HG03558 (cell line): Measurements from ENCODE around the gene MGAT4C.

Experiments
- ATAC-seq: cut with Tn5 transposase; IDR thresholded peaks from one replicate; pipeline ENCODE4 v1.9.1; 2021; ENCODE audit warnings: moderate number of reproducible peaks; ENCODE audit not compliant: unreplicated experiment; ENCODE audit errors: extremely low read depth

Gene MGAT4C

DNA sequence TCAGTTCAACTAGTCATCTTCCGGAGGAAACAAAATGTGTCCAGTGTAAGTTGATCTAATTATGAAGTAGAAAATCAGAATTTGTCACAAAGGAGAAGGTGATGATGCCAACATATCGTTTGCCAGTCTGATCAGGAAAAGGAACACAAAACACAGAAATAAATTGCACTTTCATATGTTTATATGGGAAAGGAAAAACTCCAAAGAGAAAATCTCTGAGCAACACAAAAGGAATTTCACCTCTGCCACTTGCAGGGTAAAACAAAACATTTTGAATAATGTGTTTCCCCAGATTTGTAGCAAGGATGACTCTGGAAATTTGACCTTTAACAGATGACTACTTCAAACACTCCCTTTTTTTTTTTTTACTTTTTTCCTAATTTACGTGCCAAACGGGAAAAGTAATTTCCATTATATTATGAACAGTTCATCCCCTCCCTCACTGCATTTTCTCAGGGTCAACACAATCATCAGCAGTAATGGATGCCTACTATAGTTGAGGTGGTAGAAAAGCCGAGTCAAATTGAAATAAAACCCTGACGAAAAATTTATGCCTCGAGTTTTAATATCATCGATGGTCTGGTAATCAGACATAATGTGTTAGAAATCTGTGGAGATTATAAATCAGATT, 25.6 kb downstream of the MGAT4C start:
- ATAC-seq: no peak

DNA sequence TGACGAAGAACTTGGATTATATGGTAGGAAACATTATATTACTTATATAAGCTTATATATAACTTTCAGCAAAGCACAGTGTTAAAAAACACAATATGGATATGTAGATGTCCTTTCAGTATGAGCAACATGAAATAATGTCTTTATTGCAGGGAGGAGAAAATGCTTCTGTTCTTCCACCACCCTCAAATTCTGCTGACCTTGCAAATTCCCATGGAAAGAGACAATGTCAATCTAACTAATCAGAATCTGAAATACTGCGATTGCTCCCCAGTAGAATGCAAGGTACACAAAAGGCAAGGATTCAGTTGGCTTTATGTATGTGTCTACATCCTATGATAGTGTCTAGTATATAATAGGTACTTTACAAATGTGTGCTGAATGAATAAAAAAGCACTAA, 26.4 kb downstream of the MGAT4C start:
- no peak for ATAC-seq

DNA sequence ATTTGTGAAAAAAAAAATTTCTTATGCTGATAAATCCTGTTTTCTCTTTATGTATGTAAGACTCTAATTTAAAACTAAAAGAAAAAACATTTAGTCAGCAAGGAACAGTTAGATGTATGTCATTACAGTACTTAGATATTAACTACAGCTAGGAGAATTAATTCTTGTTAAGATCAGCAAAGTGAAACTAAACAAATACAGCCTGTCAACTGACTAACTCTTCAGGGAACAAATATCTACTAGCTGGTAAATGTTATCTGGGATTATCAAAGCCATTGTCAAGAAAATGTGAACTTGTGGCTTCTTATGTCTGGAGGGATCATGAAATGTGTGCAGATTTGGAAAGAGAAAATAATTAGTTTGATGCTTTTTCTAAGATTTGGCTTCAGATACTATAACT, 27.5 kb downstream of the MGAT4C start:
- no peak for ATAC-seq

DNA sequence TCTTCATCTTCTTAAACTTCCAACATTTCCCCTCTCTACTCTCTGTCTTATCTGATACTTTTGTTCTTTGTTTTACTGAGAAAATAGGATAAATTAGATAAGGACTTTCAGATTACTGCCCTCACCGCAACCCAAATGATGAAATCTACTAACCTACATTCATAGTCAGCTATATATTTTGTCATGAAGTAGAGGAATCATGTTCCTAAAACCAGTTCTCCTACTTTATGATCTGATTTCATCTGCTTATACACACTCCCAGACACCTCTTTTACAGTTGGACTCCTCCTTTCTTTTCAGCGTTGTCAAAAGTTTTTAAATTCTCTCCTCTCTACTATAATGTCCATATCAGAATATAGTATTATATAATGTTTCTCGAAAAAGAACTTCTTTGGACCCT, 29.7 kb downstream of the MGAT4C start:
- ATAC-seq: no peak

DNA sequence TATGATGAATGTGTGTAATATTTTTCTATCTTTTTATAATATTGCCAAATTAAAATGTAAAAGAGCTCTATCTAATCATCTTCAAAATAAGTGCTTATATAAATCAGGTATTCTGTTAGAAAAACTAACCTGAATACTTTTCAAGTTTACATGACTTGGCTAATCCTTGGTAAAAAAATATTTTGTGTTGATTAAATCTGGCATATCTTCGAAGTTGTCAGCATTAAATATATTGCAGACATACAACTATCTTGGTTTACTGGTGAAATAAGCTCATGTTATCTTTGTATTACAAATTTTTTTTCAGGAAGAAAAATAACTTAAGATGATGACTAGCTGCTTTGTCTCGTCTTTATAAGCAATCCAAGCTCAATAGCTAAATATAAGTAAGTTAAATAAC, 39.6 kb downstream of the MGAT4C start:
- no peak for ATAC-seq

DNA sequence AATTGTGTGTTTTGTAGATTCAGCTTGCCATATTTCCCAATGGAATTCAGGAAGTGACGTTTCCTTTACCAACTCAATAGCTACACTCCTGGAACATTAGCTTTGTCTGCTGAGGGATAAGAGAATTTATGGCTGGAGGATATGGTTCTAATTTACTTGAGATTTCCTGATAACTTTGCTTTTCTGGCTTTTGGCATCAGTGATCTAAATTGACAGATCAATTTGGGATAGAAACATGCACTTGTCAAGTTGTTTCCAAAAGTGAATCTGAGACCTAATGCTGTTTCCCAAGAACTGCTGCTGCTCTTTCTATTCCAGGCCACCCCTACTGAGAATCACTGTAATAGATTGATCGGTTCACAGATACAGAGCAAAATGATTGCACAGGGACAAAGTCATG, 43.2 kb downstream of the MGAT4C start:
- no peak for ATAC-seq

DNA sequence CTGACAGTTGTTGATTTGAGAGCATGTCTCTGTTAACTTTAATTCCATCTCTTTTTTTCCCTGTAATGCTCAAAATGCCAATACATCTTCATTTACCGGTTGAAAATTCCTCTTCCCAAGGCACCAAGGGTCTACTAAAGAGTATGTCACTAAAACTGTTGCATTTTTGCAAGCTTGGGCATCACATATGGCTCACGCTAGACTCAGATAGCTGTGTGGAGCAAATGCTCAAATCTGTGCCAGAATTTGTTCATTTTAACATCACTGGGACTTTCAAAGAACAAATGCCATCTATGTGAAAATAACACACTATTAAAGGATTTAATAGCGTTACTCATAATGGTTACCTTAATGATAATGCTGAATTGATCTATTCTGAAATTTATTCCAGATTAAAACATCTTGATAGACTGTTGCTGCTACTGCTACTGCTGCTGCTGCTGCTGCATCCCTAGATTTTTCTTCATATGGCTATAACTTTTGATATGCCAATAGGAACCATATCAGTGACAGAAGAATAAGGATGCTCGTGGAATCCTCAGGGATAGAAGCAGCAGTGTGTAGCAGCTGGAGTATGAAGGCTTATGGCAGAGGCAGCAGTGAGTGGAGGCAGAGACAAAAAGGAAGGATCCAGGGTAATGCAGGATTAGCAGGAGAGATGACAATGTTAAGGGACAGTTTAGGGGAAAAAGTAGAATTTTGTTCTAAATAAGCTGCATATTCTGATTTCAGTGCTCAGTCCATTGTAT, 57.3 kb downstream of the MGAT4C start:
- no peak for ATAC-seq

DNA sequence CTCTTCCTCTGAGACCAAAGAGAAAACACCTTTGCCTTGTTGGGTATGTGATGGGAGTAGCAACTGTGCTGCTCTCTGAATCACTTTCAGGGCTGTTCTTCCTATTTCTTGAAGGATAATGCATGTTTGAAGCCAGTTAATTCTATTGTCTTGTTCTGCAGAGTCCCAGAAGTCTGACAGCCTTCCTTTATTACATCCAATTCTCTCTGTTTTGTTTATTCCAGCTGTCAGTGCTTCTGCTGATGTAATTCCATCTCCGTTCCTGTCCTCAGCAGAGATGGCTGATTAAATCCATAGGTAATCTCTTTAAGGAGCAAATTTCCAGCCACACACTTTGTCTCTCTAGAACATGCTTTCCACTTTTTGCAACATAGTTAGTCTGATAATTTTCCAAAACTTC, 59.7 kb downstream of the MGAT4C start:
- no peak for ATAC-seq

DNA sequence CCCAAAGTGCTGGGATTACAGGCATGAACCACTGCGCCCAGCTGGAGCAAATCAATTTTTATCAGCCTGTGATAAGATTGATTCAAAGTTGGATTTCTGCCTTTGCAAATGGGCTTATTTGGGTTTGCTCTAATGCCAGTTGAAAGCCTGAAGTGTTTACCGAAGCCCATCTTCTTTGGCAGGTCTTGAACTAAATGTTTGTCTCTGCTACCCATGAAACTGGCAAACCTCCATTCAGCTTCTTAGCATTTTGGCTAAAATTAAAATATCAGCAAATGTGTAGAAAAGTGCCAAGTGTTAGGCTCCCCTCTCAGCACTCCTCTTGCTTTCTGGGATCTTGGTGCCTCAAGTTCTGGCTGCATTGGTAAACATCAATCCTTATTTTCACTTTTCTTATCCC, 61.5 kb downstream of the MGAT4C start:
- no peak for ATAC-seq

DNA sequence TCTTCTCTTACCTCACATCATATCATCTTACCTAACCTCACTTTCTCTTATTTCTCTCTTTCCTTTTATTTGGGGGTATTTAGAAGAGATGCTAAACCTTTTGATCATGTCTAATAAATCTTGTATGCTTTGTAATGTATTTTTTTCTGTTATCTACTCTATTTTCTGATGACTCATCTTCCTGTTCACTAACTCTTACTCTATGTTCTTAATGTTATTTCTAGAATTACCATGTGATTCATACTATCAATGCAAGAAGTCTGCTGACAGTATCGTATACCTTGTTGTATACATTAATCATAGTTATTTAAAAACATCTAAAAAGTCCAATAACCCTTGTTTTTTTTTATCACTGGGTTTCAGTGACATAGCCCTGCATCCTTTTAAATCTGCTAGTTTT, 62.3 kb downstream of the MGAT4C start:
- no peak for ATAC-seq

DNA sequence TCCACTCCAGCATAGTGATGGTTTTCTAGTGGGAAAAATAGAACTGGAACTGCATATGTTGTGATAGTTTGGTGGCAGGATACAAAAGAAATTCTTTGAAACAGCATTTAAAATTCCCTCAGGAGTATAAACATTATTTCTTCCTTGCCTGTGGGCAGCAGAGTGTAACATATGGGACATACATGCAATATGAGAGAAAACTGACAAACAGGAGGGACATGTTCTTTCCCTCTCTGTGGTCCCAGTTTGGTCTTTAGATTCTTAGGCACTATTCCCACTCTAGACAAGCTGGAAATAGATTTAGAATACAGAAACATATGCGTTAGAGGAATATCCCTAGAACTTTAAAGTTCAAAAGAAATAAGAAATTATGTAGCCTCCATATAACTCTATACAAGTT, 68.0 kb downstream of the MGAT4C start:
- ATAC-seq: no peak

DNA sequence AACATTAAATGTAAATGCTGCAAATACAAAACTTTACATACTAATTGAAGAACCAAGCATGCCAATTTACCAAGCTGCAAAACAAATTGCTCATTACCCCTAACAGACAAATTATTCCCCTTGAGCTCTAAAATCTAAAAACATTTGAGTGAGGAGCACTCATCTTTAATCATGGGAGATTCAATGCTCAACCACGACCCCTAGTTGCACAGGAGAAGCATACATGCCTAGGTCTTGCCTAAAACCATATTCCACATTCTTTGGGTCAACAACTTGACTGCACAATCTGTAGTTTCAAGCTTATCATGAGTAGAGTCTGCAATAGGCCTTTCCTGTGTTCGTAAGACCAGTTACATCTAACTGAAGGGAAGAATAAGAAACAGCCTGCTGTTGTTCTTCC, 69.7 kb downstream of the MGAT4C start:
- no peak for ATAC-seq

DNA sequence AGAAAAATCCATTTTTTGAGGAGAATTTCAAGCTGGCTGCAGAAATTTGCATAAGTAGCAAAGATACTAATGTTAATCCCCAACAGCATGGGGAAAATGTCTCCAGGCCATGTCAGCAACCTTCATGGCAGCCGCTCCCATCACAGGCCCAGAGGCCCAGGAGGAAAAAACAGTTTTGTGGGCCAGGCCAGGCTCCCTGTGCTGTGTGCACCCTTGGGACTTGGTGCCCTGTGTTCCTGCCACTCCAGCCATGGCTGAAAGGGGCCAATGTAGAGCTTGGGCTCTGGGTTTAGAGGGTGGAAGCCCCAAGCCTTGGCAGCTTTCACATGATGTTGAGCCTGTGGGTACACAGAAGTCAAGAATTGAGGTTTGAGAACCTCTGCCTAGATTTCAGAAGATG, 76.3 kb downstream of the MGAT4C start:
- no peak for ATAC-seq

DNA sequence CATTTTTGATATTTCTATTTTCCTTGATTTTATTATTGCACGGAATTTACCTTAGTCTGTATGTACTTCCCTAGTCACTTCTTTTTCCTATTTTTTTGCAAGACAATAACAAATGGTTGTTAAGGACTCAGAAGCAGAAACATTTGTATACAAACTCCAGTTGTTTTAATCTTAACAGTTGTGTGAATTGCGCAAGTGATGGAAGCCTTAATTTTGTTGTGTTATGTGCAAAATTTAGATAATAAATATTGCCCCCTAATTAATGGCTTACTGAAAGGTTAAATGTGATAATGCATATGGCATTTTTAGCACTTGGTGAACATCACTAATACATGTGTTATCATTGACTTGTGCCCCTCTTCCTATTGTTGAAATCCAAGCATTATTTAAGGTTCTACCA, 82.0 kb downstream of the MGAT4C start:
- no peak for ATAC-seq

DNA sequence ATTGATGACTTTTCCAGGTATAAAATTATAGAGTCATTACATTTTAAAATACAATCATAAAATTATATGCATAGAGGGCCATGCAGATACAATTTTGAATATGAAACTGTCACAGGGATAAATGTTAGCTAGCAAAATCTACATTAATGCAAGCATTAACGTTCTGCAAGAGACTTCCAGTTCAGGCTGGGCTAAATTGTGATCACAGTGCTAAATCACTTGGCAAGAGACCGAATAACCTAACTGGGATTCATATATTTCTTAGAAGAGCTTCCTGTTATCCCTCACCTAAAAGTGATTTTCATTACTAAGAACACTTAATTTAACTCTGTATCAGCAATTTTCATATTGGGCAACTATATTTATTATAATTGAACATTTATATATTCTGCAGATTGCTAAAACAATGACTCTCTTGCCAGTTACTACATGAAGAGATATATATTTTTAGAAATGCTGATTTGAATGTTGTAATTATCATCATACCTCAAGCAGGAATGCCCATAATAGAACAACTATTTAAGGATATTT, 83.2 kb downstream of the MGAT4C start:
- no peak for ATAC-seq

DNA sequence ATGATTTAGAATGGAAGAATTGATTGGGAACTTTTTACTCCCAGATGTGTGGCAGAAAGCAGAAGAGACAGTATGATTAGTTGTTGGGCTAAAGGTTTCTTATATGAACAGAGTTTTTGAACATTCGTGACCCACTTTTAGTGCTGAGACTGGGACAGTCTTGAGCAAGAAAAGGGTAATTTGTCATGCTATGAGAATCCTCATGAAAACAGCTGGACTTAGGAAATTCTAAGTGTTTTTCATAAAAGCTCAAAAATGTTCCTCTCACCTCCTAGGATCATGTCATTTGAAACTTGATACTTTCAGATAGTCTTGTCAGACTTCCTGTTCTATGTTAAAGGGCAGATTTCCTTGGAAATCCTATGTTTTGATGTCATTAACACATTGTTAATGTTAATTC, 86.1 kb downstream of the MGAT4C start:
- no peak for ATAC-seq

DNA sequence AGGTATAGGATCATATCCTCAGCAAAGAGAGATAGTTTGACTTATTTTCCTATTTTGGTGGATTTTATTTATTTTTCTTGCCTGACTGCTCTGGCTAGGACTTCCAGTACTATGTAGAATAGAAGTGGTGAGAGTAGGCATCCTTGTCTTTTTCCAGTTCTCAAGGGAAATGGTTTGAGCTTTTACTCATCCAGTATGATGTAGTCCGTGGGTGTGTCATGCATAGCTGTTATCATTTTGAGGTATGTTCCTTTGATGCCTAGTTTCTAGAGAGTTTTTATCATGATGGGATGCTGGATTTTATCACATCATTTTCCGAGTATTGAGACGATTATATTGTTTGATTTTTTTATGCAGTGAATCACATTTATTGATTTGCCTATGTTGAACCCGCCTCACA, 97.2 kb downstream of the MGAT4C start:
- no peak for ATAC-seq

DNA sequence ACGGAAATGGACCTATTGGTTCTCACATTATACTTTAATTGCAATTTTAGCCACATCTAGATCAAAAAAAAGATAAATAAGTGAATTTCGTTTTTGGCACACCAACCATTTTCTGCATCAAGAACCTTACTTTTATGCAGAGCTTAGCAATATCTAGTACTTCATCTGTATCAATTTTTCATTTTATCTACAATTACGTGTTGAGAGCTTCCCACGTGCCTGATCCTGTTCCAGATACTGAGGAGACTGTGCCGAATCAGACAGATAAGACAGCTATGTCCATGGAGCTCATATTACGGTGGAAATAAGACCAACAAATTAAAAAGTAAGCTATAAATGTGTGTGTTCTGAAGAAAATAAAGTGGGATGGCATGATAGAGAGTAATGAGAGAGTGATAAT, 101.6 kb downstream of the MGAT4C start:
- no peak for ATAC-seq

DNA sequence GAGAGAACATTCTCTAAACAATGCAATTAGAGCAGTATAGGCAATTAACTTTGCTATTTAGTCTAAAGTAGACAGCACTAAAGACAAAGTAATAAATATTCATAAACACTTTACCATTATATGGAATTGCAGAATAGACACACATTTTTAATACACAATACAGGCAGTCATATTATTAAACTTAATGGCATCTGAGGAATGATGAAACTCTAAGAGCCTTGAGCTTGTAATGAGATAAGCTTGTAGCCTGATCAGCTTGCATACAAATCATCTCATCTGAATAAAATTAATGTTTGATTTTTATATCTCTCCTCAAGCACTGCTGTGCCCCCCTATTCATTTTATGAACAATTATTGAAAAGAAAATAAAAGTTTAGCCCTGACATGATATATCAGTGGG, 107.6 kb downstream of the MGAT4C start:
- no peak for ATAC-seq

DNA sequence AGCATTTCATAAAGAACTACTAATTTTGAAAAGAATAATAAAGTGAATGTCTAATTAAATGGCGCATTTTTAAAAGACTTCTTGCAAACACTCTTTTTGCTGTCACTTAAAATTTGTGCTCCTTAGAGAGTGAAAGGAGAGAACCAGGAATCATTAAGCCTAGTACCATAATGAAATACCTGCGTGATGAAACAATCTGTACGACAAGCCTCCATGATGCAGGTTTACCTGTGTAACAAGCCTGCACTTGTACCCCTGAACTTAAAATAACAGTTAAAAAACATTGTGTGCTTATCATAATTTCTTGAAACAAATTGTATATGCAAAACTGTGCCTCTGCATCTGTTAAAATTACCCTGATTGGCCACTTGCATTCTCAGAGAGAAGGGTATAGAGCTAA, 108.1 kb downstream of the MGAT4C start:
- no peak for ATAC-seq

DNA sequence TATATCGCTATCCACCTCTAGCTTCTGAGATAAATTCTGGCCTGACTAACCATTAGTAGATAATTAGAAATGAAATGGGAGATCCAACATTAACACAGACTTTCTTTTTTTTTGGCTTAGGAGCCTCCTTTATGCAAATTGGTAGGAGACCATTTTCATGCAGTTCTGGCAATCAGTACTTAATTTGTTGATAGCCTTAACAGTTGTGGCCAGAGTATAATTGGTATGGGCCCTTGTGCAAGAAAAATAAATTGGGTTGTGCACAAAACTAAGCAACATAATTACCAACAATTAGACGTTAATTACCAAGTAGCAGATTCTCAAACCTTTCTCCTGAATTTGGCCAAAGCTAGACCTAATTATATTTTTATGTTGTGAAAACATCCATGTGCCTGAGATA, 111.0 kb downstream of the MGAT4C start:
- no peak for ATAC-seq

DNA sequence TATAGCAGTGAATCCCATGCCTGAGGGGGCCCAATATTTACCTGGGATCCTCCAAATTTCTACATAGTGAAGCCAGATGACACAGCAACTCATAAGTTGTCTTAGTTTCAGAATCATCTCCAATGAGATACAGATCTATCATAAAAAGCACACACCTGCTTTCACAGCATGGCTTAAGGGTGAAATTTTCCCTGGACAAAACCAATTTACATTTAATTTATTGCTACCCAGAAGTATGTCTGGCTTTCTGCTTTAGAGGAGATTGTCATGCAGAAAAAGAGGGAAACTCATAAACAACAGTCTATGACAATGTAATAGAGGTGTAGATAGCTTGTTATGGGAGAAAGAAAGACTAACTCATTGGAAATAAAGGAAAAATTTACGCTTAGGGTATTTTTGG, 113.0 kb downstream of the MGAT4C start:
- ATAC-seq: no peak
